ENCODE data around the gene LAMA4. TPM values are rescaled to one million over a fixed set of nuclear protein-coding genes. Genes with fewer than 3 reads are reported as not detected.
"Not testable (repeated sequence)": the region's sequence is repeated elsewhere in the genome, so short reads cannot be mapped to it uniquely, and the experiment has no call there.

LAMA4 gene
- total RNA-seq, 1 donor = 0.42 TPM

DNA sequence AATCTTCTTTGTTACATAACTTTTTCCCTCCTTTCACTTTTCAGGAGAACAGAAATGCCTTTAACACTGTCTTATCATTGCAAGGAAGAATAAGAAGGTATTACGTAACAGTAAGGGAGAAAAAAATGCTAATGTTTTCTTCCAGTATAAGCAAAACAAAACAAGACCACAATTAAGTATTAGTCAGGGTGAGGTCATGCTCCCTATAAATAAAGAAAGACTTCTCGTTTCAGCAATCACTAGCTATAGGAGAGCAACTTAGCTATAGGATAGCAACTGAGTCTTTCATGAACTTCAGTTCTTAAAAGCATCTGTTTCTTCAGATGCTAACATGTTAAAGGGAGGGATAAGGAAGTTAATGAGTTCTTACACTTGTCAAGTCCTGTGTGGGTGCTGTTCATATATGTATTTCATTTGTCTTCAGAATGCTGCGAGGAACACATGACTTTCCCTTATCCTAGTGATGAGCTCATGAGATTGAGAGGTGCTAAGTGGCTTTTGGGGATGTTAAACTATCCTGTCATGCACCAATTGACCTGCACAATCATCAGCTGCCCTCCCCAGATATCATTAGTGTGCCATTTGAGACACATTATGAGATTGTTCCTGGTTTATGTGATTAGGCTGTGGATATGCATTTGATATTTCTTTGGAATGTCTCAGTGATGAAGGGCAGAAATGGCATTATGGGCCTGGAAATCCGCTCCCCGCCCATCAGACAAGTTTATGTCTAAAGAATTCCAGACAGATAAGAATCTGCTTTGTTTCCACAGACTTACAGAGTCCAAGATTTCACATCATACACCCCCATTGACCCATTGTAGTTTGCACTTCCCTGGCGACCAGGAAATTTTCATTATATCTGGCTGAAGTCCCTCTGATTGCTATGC lies 37.5 kb downstream of the LAMA4 start:
- no peaks in the 10 kb centered on the region for H3K27me3 ChIP-seq (ENCODE audit: insufficient read depth, low read length)
- H3K9me3 ChIP-seq (ENCODE audit: low read depth, low read length) = no peaks in the 10 kb centered on the region
- no peaks in the 10 kb centered on the region for H3K4me1 ChIP-seq (ENCODE audit: insufficient read depth, low read length)
- H3K4me3 ChIP-seq (ENCODE audit: low read length) = no peak overlapping the region

DNA sequence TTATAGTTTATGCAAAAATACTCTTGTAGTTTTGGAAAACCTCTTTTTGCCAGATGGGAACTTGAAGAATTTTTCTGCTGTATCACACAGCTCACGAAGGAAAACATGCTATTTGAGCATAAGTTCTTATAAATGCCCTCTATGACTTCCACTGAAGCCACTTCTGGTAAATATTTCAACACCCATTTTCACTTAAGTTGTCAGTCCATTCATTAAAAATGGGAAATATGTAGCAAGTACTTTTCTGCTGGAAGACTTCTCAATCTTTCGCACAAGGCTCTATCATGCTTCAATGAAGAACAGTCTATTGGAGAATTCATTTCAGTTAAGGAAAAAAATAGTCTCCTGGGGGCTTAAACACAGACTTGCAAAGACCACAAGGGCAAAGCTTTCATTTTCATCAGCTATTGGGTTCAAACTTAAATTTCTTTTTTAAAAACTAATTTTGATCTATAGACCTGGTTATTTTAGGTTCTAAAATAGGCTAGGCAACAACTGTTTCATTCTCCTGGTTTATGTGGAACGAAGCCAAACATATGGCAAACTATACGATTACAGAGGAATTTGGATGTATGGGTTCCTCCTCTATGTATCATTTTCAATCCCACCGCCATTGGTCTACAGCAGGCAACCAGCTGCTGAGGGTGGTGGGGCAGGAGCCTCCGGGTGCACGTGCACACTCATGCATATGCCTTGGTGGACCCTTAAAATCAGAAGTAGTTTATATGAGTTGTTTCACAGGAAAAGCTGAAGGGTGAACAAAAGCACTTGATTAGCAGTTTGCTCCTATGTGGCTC lies 38.7 kb downstream of the LAMA4 start:
- H3K4me3 ChIP-seq (ENCODE audit: low read length) = no peak overlapping the region
- no peaks in the 10 kb centered on the region for H3K9me3 ChIP-seq (ENCODE audit: low read depth, low read length)
- no peaks in the 10 kb centered on the region for H3K27me3 ChIP-seq (ENCODE audit: insufficient read depth, low read length)
- H3K4me1 ChIP-seq (ENCODE audit: insufficient read depth, low read length) = no peaks in the 10 kb centered on the region

DNA sequence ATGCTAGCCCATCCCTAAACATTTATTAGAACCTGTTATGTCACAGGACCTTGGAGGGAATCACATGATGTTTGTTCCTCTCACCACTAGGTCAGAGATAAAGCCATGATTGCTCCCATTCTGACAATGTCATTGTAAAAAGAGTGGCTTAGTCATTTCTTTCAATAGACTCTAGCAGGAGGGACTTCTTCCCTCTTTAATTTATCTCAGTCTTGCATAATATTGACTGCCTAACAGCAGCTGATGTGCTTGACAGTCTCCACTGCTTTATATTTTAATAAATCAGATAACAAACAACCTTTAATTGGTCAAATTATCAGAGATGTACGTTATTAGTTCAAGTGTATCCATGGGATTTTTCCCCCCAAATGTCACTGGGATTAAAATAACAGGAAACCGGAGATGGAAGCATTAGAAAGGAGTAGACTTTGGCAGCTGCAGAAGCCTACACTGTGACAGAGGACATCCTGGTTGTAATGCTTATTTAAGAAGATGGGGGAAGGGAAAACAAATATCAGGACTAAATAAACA lies 39.6 kb downstream of the LAMA4 start:
- Histone ChIP-seq H3K4me3 (ENCODE audit: low read length) (no peak overlapping the region), H3K9me3 (ENCODE audit: low read depth, low read length) (no peaks in the 10 kb centered on the region), H3K27me3 (ENCODE audit: insufficient read depth, low read length) (no peaks in the 10 kb centered on the region), H3K4me1 (ENCODE audit: insufficient read depth, low read length) (no peaks in the 10 kb centered on the region)

DNA sequence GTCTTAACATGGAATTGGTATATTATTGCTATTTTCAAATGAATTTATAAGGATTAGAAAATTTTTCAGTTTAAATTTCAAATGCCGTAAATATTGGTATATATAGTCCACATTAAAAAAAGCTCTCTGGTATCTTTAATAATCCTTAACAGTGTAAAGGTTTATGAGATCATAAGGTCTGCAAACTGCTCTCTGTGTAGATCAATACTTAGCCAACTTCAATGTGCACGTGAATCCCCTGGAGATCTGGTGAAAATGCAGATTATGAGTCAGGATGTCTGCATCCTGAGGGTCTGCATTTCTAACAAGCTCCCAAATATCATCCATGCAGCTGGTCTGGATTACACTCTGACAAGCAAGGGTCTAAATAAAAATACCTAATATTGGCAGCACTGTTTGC lies 43.5 kb downstream of the LAMA4 start:
- no peak overlapping the region for H3K4me3 ChIP-seq (ENCODE audit: low read length)
- H3K27me3 ChIP-seq (ENCODE audit: insufficient read depth, low read length) = no peaks in the 10 kb centered on the region
- no peaks in the 10 kb centered on the region for H3K9me3 ChIP-seq (ENCODE audit: low read depth, low read length)
- no peaks in the 10 kb centered on the region for H3K4me1 ChIP-seq (ENCODE audit: insufficient read depth, low read length)

DNA sequence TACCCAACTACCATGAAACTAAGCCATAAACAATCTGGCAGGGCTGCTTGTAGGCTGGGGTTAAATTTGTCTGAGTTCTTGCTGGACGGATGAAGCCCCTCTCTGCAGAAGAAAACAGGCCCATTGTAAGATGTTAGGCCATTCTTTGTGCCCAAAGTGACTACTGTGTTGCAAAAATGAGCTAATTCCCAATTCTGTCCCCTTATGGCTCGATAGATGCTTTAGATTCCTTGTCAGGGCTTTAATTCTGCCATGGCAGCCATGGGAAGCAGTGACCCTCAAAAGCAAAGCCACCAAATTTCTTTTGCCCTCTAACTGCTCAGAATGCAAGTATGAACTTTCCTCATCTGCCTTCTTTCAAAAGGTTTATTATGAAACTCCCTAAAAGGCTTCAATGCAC lies 45.2 kb downstream of the LAMA4 start:
- Histone ChIP-seq H3K27me3 (ENCODE audit: insufficient read depth, low read length) (no peaks in the 10 kb centered on the region), H3K9me3 (ENCODE audit: low read depth, low read length) (no peaks in the 10 kb centered on the region), H3K4me3 (ENCODE audit: low read length) (no peak overlapping the region), H3K4me1 (ENCODE audit: insufficient read depth, low read length) (no peaks in the 10 kb centered on the region)

DNA sequence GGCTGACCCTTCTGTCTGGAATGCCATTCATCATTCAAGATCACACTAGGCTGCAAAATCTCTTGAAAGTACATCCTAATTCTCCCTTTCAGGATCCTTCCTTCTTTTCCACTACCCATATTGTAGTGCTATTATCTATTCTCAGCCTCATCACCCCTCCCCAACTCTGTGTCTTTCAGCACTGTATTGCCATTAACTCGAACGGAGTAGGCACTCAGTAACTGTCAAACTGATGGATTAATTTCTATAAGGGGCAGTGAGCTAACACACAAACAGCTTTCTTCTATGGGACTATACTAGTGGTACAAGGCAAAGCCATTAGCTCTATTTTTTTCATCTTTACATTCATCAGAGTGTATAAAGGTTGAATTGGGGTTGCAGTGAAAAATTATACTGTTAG lies 46.6 kb downstream of the LAMA4 start:
- no peaks in the 10 kb centered on the region for H3K9me3 ChIP-seq (ENCODE audit: low read depth, low read length)
- no peaks in the 10 kb centered on the region for H3K27me3 ChIP-seq (ENCODE audit: insufficient read depth, low read length)
- no peak overlapping the region for H3K4me3 ChIP-seq (ENCODE audit: low read length)
- no peaks in the 10 kb centered on the region for H3K4me1 ChIP-seq (ENCODE audit: insufficient read depth, low read length)

DNA sequence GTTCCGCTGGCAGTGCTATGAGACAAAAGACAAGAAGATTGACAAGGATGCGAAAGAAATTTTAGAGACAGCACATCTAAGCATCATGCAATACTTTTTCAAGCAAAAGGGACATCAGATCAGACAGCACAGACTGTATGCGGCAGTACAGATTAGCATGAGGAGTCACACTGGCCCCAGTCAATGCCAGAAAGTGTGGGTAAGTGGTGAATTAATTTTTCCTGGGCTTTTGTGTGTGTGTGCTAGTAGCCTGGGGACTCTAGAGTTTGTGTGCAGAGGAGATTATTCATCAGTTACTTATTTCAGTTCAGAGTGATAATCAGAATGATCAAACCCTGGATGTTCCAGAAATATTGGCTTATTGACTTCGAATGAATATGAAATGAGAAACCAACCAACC lies 47.2 kb downstream of the LAMA4 start:
- Histone ChIP-seq H3K27me3 (ENCODE audit: insufficient read depth, low read length) (no peaks in the 10 kb centered on the region), H3K4me3 (ENCODE audit: low read length) (no peak overlapping the region), H3K9me3 (ENCODE audit: low read depth, low read length) (no peaks in the 10 kb centered on the region), H3K4me1 (ENCODE audit: insufficient read depth, low read length) (no peaks in the 10 kb centered on the region)

DNA sequence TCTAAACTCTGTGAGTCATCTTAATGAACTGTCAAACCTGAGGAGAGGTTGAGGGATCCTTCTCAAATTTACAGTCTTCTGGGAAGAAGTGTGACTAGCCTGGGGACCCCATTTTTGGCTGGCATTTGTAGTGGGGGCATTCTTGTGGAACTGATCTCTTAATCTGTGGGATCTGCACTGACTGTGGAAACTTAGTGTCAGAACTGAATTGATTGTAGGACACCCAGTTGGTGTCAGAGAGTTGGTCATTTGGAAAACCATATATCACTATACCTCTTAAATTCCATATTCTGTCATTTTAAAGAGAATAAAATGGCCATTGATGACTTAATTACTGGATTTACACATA lies 48.3 kb downstream of the LAMA4 start:
- Histone ChIP-seq H3K4me3 (ENCODE audit: low read length) (no peak overlapping the region), H3K4me1 (ENCODE audit: insufficient read depth, low read length) (no peaks in the 10 kb centered on the region), H3K27me3 (ENCODE audit: insufficient read depth, low read length) (no peaks in the 10 kb centered on the region), H3K9me3 (ENCODE audit: low read depth, low read length) (no peaks in the 10 kb centered on the region)

DNA sequence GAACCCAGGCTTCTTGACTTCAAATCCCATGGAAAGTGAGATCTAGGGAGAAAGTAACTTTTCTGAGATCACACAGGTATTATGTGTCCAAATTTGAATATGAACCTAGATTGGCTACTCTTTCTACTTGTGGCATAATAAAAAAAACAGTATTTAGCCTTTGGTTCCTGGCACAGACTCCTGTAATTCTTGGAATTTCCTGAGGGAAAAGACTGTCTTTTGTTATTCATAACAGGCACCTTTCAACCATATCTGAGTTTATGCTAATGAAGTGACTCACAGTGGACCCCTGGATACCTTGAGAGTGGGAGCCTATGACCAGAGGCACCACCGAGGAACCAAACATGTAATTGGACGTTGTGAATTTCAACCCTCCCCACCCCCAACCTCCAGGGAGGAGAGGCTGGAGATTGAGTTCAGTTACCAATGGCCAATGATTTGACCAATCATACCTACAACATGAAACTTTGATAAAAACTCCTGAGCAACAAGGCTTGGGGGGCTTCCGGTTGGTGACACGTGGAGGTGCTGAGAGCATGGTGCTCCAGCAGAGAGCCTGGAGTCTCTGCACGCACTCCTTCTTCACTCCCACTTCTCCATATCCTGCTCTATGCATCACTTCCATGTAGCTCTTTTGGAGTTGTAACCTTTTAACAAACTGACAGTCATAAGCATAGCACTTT lies 48.8 kb downstream of the LAMA4 start:
- Histone ChIP-seq H3K4me1 (ENCODE audit: insufficient read depth, low read length) (no peaks in the 10 kb centered on the region), H3K4me3 (ENCODE audit: low read length) (no peak overlapping the region), H3K27me3 (ENCODE audit: insufficient read depth, low read length) (no peaks in the 10 kb centered on the region), H3K9me3 (ENCODE audit: low read depth, low read length) (no peaks in the 10 kb centered on the region)

DNA sequence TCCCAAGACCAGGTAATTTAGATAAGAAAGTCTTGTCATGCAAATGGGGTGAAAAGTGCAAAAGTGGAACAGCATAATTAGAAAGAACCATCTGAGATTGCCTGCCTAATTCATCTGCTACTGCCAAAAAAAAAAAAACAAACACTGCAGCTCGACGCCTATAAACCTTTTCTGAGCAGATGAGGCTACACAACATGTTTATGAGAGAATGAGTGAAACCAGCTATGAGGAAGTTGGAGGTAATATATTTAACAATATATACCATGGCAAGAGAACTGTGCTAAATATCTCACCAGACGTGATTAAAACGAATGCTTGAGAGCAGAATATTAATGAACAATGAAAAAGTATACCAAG lies 50.0 kb downstream of the LAMA4 start:
- H3K4me1 ChIP-seq (ENCODE audit: insufficient read depth, low read length) = no peaks in the 10 kb centered on the region
- no peak overlapping the region for H3K4me3 ChIP-seq (ENCODE audit: low read length)
- H3K9me3 ChIP-seq (ENCODE audit: low read depth, low read length) = no peaks in the 10 kb centered on the region
- no peaks in the 10 kb centered on the region for H3K27me3 ChIP-seq (ENCODE audit: insufficient read depth, low read length)

DNA sequence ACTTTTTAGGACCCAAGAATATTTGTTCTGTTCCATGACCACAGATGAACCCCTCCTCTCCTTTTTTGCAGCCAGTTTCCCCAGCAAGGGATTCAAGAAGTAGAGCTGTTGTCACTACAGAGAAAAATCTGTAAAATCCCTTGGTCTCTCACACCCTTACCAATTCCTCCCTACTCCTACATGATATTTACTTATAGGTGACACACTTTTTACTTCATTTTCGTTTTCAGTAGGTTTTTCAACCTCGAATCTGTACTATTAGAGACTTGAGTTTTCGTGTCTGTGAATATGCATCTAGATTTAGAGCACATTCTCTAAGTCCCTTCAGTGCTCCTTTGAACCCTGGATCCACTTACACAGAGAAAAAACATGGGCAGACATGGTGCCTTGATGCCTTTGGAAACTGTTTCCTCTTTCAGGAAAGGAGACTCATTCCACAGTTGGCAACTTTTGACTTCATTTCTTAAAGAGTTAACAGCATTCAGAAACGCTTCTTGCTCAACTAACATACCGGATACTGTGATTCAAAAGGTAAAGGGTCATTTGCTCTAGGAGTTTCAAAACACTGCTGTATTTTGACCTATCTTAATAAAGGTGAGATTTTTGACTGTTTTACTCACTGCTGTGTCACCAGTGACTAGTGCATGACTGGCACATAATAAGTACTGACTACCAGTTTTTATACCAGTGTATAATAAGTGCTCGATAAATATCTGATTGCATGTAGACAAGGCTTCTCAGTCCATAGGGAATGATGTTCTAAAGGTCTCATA lies 50.6 kb downstream of the LAMA4 start:
- Histone ChIP-seq H3K9me3 (ENCODE audit: low read depth, low read length) (no peaks in the 10 kb centered on the region), H3K27me3 (ENCODE audit: insufficient read depth, low read length) (no peaks in the 10 kb centered on the region), H3K4me1 (ENCODE audit: insufficient read depth, low read length) (no peaks in the 10 kb centered on the region), H3K4me3 (ENCODE audit: low read length) (no peak overlapping the region)

DNA sequence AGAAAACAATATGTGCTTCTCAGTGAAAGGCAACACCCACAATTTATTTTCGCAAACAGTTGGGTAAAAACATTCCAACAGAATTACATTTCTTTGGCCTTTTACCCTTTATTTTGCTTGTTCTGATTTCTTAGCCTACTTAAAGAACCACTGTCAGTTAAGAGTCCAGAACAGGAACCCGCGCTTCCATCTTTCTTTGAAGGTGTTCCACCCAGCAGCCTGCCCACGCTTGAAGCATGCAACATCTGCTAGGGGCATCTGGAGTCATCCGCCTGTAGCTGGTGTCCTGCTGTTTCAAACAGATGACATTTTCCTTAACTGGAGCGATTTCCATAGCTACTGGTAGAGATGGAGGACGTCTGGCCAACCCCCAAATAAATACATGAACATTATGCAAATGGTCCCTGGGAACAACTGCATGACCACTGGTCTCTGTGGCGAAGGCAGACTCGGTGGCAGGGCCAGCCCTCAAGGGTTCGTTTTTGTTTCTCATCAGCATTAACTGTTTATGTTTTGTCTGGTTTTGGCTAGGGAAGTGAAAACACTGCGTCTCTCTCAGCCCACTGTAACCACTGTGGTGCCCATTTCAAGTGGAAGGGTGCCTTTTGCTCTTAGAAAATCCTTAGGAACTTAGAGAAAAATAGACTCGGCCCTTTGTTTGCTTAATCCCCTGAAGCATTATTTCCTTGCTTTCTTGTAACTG lies 51.6 kb downstream of the LAMA4 start:
- Histone ChIP-seq H3K27me3 (ENCODE audit: insufficient read depth, low read length) (no peaks in the 10 kb centered on the region), H3K4me1 (ENCODE audit: insufficient read depth, low read length) (no peaks in the 10 kb centered on the region), H3K9me3 (ENCODE audit: low read depth, low read length) (no peaks in the 10 kb centered on the region), H3K4me3 (ENCODE audit: low read length) (no peak overlapping the region)

DNA sequence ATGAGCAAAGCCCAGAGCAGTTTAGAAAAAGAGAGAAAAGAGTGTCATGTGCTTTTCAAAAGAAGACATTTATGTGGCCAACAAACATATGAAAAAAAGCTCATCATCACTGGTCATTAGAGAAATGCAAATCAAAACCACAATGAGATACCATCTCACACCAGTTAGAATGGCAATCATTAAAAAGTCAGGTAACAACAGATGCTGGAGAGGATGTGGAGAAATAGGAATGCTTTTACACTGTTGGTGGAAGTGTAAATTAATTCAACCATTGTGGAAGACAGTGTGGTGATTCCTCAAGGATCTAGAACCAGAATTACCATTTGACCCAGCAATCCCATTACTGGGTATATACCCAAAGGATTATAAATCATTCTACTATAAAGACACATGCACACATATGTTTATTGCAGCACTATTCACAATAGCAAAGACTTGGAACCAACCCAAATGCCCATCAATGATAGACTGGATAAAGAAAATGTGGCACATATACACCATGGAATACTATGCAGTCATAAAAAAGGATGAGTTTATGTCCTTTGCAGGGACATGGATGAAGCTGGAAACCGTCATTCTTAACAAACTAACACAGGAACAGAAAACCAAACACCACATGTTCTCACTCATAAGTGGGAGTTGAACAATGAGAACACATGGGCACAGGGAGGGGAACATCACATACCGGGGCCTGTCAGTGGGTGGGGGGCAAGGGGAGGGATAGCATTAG lies 54.0 kb downstream of the LAMA4 start:
- H3K4me3 ChIP-seq (ENCODE audit: low read length); H3K27me3 ChIP-seq (ENCODE audit: insufficient read depth, low read length); H3K4me1 ChIP-seq (ENCODE audit: insufficient read depth, low read length); H3K9me3 ChIP-seq (ENCODE audit: low read depth, low read length): not testable (repeated sequence)

DNA sequence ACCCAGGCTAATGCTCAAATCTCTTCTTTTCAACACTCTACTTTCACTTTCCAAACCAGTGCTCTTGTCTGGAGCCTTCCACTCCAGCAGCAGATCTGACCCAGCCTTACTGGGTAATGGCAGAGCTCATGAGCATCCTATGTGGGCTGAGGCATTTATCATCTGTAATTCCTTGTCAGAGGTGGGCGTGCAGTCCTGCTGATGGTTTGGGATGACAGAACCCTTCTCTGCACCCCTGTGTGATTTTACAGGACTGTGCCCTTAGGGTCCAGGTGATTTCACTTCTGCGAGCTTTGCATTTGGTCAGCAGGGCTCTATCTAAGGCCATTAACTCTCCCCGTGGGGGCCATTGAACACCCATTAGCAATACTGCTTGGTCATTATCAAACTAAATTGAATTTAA lies 55.4 kb downstream of the LAMA4 start:
- Histone ChIP-seq H3K27me3 (ENCODE audit: insufficient read depth, low read length) (no peaks in the 10 kb centered on the region), H3K9me3 (ENCODE audit: low read depth, low read length) (no peaks in the 10 kb centered on the region), H3K4me1 (ENCODE audit: insufficient read depth, low read length) (no peaks in the 10 kb centered on the region), H3K4me3 (ENCODE audit: low read length) (no peak overlapping the region)

All from mononuclear cell (primary cell).